22Rv1 (cell line): ENCODE data around the gene SPAG6.

ENCODE experiments used
- CTCF ChIP-seq: fragments of 450-650 bp; IDR thresholded peaks from 2 replicates; pipeline ENCODE4 v1.5.1; 2017; ENCODE audit warnings: mild to moderate bottlenecking
- ZFX ChIP-seq: fragments of 450-650 bp; IDR thresholded peaks from 2 replicates; pipeline ENCODE4 v1.6.1; 2017; ENCODE audit warnings: antibody characterized with exemption, borderline replicate concordance

DNA sequence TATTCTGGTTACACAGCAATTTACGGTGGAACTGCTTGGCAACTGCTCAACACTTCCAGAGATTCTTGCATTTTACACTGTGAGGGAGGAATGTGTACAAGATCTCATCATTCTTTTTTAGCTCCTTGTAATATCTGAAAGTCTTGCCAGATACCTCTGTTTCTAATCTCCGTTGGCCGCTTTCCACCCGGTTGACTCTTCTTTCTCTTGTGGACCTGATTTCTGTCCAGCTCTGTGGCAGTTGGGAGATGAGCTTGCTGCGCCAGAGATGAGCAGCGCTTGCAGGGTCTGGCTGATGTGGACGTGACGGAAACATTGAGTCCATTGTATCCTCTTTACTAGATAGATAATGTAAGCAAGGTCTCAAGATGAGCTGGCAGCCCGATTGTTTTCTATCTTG is 27.6 kb downstream of the SPAG6 start:
- no peak for TF ChIP-seq CTCF
- no peak for TF ChIP-seq ZFX
